ENCODE data around the gene IWS1. TPM values are rescaled to one million over a fixed set of nuclear protein-coding genes. Genes with fewer than 3 reads are reported as not detected.
A peak's percentile ranks its signal among the peaks of the same experiment; 100 is the strongest.

The IWS1 gene
- total and polyA plus RNA-seq, 9 of the 15 experiments (the other 6 are each of a cell fraction or from before 2014, with no cell fraction given) = 20.8 to 67.2 (median 46.6) TPM

DNA sequence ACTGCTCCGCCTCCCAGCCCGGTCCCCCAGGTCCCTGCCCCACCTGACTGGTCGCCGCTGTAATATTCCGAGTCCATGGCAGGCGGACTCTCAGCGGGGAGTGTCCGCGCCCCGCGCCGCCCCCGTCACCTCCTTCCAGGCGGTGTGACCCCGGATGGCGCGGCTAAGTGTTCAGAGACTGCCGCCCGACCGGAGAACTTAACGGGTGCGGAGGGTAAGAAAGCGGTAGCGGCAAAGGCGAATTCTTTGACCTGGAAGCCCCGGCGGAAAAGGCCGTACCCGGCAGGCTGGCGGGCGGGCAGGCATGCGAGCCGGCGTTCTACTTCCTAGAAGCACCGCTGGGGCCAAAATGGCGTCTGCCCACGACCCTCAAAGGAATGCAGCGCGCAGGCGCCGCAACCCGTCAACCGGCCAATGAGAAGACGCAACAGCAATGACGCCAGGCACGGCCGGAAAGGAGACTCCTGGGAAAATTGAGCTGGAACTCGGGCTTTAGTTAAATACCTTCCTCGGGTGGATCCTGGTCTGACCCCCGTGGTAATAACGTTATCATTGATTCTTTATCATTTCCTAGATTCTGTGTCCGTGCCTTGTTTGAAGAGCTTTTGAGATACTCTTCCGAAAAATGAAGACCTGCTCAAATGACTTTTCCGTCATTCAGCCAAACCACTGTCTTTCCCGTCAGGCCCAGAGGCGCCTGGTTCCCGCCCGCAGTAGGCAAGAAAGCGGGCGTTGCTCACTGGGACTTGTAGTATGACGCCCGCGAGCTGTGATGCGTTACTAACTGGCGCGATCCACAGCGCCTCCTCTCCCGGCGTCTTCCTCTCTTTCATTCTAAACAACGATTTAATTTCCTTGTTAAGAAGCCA, at the start of gene IWS1 (continued):
- TF ChIP-seq MAFF (IDR thresholded peaks at IDR 0.05; ENCODE audit: low read length) (no peak), ESRRB (CRISPR knock-in tag; IDR thresholded peaks at IDR 0.05; ENCODE audit: borderline replicate concordance) (no peak), PTRF (tag; IDR thresholded peaks at IDR 0.05) (no peak), PCBP1 (IDR thresholded peaks at IDR 0.05; ENCODE audit: low read depth, low read length, poor library complexity, severe bottlenecking) (no peak), FOXK2 (conservative IDR thresholded peaks at IDR 0.05 in 1 of 2, IDR thresholded peaks at IDR 0.05 in 1 of 2; ENCODE audit: low read depth in 2 of 2) (peak; percentile 22 to 36; a peak in 3 of 4 replicates), PHF21A (IDR thresholded peaks at IDR 0.05; ENCODE audit: borderline replicate concordance, low read depth) (0 out of 2 replicates have a peak, but pooled peaks have one; percentile 12), MTA1 (IDR thresholded peaks at IDR 0.05; ENCODE audit: borderline replicate concordance) (no peak; the same call in 1 of the 2 replicates), BRF1 (IDR thresholded peaks at IDR 0.05; ENCODE audit: borderline replicate concordance, extremely low read depth, insufficient read length) (no peak), ZNF699 (CRISPR knock-in tag; IDR thresholded peaks at IDR 0.05; ENCODE audit: insufficient replicate concordance) (no peak), BDP1 (IDR thresholded peaks at IDR 0.05; ENCODE audit: insufficient read depth, insufficient read length) (no peak), FOXA1 (IDR thresholded peaks at IDR 0.05; ENCODE audit: borderline replicate concordance) (no peak), TEAD2 (tag; IDR thresholded peaks at IDR 0.05) (no peak), POLR2B (IDR thresholded peaks at IDR 0.05; ENCODE audit: low read depth, partially characterized antibody) (peak; percentile 72), PURB (CRISPR knock-in tag; IDR thresholded peaks at IDR 0.05; ENCODE audit: low read depth) (no peak), ARID2 (IDR thresholded peaks at IDR 0.05) (no peak), HDAC1 (IDR thresholded peaks at IDR 0.05) (peak in 1 of 2 experiments; percentile 75; a peak in 2 of 4 replicates), RAD51 (IDR thresholded peaks at IDR 0.05; ENCODE audit: borderline replicate concordance, low read depth) (no peak), NONO (IDR thresholded peaks at IDR 0.05; ENCODE audit: low read depth in 2 of 2, low read length in 1 of 2) (peak in 1 of 2 experiments; percentile 20; a peak in 1 of 4 replicates), BCL6 (CRISPR knock-in tag; IDR thresholded peaks at IDR 0.05) (no peak), ZNF354B (CRISPR knock-in tag; IDR thresholded peaks at IDR 0.05) (no peak)
- TF ChIP-seq, protein P1, sequence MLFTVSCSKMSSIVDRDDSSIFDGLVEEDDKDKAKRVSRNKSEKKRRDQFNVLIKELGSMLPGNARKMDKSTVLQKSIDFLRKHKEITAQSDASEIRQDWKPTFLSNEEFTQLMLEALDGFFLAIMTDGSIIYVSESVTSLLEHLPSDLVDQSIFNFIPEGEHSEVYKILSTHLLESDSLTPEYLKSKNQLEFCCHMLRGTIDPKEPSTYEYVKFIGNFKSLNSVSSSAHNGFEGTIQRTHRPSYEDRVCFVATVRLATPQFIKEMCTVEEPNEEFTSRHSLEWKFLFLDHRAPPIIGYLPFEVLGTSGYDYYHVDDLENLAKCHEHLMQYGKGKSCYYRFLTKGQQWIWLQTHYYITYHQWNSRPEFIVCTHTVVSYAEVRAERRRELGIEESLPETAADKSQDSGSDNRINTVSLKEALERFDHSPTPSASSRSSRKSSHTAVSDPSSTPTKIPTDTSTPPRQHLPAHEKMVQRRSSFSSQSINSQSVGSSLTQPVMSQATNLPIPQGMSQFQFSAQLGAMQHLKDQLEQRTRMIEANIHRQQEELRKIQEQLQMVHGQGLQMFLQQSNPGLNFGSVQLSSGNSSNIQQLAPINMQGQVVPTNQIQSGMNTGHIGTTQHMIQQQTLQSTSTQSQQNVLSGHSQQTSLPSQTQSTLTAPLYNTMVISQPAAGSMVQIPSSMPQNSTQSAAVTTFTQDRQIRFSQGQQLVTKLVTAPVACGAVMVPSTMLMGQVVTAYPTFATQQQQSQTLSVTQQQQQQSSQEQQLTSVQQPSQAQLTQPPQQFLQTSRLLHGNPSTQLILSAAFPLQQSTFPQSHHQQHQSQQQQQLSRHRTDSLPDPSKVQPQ (CRISPR knock-in tag; IDR thresholded peaks at IDR 0.05; ENCODE audit: borderline replicate concordance) = no peak
- TF ChIP-seq, protein P2, sequence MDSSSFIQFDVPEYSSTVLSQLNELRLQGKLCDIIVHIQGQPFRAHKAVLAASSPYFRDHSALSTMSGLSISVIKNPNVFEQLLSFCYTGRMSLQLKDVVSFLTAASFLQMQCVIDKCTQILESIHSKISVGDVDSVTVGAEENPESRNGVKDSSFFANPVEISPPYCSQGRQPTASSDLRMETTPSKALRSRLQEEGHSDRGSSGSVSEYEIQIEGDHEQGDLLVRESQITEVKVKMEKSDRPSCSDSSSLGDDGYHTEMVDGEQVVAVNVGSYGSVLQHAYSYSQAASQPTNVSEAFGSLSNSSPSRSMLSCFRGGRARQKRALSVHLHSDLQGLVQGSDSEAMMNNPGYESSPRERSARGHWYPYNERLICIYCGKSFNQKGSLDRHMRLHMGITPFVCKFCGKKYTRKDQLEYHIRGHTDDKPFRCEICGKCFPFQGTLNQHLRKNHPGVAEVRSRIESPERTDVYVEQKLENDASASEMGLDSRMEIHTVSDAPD (CRISPR knock-in tag; IDR thresholded peaks at IDR 0.05) = no peak
- TF ChIP-seq, protein P3, sequence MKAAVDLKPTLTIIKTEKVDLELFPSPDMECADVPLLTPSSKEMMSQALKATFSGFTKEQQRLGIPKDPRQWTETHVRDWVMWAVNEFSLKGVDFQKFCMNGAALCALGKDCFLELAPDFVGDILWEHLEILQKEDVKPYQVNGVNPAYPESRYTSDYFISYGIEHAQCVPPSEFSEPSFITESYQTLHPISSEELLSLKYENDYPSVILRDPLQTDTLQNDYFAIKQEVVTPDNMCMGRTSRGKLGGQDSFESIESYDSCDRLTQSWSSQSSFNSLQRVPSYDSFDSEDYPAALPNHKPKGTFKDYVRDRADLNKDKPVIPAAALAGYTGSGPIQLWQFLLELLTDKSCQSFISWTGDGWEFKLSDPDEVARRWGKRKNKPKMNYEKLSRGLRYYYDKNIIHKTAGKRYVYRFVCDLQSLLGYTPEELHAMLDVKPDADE (conservative IDR thresholded peaks at IDR 0.05; ENCODE audit: control insufficient read depth, low read depth, low read length) = peak; percentile 76
